HepG2 (cell line): ENCODE data around the gene LGALS16. TPM values are rescaled to one million over a fixed set of nuclear protein-coding genes. Genes with fewer than 3 reads are reported as not detected.
A peak's percentile ranks its signal among the peaks of the same experiment; 100 is the strongest.

Source experiments
- GABPB1 ChIP-seq: IDR thresholded peaks from 2 replicates; pipeline ENCODE4 v1.6.1; 2016; ENCODE audit warnings: mild to moderate bottlenecking, missing genetic modification reagents, moderate library complexity, missing compliant biosample characterization
- HMG20A ChIP-seq: IDR thresholded peaks from 2 replicates; pipeline ENCODE4 v1.6.1; 2016; ENCODE audit warnings: borderline replicate concordance
- NFKB2 ChIP-seq: sonication (generic); formaldehyde crosslinking; IDR thresholded peaks from 2 replicates; pipeline ENCODE4 v1.4.0; 2020; ENCODE audit warnings: missing genetic modification reagents, borderline replicate concordance
- TOPORS ChIP-seq: sonication (generic); formaldehyde crosslinking; IDR thresholded peaks from 2 replicates; pipeline ENCODE4 v1.8.0; 2023; ENCODE audit warnings: mild to moderate bottlenecking, missing genetic modification reagents
- ZBTB7A ChIP-seq: sonication (generic); formaldehyde crosslinking; IDR thresholded peaks from 2 replicates; pipeline ENCODE4 v1.8.0; 2022; ENCODE audit warnings: mild to moderate bottlenecking, missing genetic modification reagents
- ZFP36 ChIP-seq: fragments of 150-350 bp; IDR thresholded peaks from 2 replicates; pipeline ENCODE4 v1.6.1; 2018; ENCODE audit warnings: borderline replicate concordance, low read length, low read depth; ENCODE audit not compliant: partially characterized antibody
- ZNF30 ChIP-seq: sonication (generic); formaldehyde crosslinking; IDR thresholded peaks from 2 replicates; pipeline ENCODE4 v1.5.0; 2020; ENCODE audit warnings: mild to moderate bottlenecking, missing genetic modification reagents
- ZNF672 ChIP-seq: sonication (generic); formaldehyde crosslinking; IDR thresholded peaks from 2 replicates; pipeline ENCODE4 v1.8.1; 2022; ENCODE audit warnings: missing genetic modification reagents
- ZSCAN12 ChIP-seq: sonication (generic); formaldehyde crosslinking; IDR thresholded peaks from 2 replicates; pipeline ENCODE4 v1.9.0; 2021; ENCODE audit warnings: mild to moderate bottlenecking, missing genetic modification reagents
- polyA plus RNA-seq, 8 experiments: library from polyadenylated mRNA; depleted of rRNA in 3 of 8; stranded (reverse) in 7 of 8; unstranded in 1 of 8; fragments of >200 nt; fragmentation: Illumina TruSeq in 4 of 8; extraction: Trizol in 4 of 8; gene quantifications; 2 replicates each; pipeline versions ENCODE4 v1.2.1 to v1.2.3, GENCODE V29; 2011 to 2016; ENCODE audit warnings: low read depth in 4 of 8, missing spikeins in 1 of 8, mixed read lengths in 1 of 8; ENCODE audit not compliant: insufficient read depth in 1 of 8
- total RNA-seq, 5 experiments: library from RNA; depleted of rRNA; stranded (reverse); fragments of >200 nt; fragmentation: Illumina TruSeq; extraction: Trizol; gene quantifications; 2 replicates each; pipeline ENCODE4 v1.2.3, GENCODE V29; 2016; ENCODE audit warnings: low read depth in 1 of 5
- TF ChIP-seq, protein P1 (sequence below), 2 experiments: sonication (generic) in 1 of 2; formaldehyde crosslinking in 1 of 2; IDR thresholded peaks; 2 replicates each; pipeline versions ENCODE4 v1.6.1 to v1.9.0; 2014 to 2022; ENCODE audit warnings: antibody characterized with exemption in 1 of 2, borderline replicate concordance in 1 of 2, inconsistent platforms in 1 of 2, low read depth in 1 of 2, missing genetic modification reagents in 1 of 2
- TF ChIP-seq, protein P2 (sequence below), 2 experiments: sonication (generic) in 1 of 2; formaldehyde crosslinking in 1 of 2; IDR thresholded peaks; 2 replicates each; pipeline versions ENCODE4 v1.4.0 to v1.6.1; 2016 to 2020; ENCODE audit warnings: borderline replicate concordance in 1 of 2, low read depth in 1 of 2, mild to moderate bottlenecking in 1 of 2, missing genetic modification reagents in 1 of 2
- TF ChIP-seq, protein P3 (sequence below): sonication (generic); formaldehyde crosslinking; IDR thresholded peaks from 2 replicates; pipeline ENCODE4 v1.4.0; 2020; ENCODE audit warnings: mild to moderate bottlenecking, missing genetic modification reagents
- TF ChIP-seq, protein P4 (sequence below): sonication (generic); formaldehyde crosslinking; IDR thresholded peaks from 2 replicates; pipeline ENCODE4 v1.9.0; 2022; ENCODE audit warnings: missing genetic modification reagents, mild to moderate bottlenecking, borderline replicate concordance

Gene LGALS16
- total and polyA plus RNA-seq, 2 of the 13 experiments (the other 11 are each of a cell fraction or from before 2014, with no cell fraction given): not detected

DNA sequence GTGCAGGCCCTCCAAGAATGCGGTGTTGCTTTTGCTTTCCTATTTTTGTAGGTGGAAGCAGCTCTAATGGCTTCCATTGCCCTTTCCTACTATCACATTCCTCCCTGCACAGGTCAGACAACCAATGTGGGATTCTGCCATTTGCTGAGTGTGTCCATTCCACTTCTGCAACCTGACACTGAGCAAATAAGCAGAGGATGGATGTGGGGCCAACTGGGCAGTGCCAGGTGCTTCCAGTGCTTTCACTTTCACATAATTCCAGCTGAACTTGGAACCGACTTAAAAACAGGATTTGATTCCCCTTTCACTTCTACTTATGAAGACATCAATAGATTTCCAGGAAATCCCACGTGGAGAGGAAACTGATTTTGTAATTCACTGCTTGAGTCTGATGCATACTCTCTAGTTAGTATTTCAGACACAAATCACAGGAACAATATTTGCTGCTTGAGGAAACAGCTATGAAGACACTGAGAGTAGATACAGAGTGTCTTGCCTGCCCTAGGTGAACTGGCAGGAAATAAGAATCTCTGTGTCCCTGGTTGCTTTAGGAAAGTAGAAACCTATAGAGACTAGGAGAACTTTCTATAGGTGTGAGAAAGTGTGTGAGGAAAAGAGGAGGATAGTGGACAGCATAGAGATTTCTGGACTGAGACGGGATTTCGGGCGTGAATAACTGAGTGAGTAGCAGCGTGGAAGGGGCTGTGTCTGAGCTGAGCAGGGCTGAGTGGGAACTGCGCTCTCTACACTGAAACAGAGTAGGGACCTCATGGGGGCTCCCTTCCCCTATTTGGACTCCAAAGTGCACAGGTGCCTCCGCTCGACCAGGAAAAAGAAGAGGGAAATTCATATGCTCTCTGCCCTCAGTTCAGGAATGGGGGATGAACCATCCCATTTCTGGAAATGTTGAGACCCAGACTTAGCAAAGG lies 22.5 kb downstream of the LGALS16 start (continued):
- TF ChIP-seq, protein P1, sequence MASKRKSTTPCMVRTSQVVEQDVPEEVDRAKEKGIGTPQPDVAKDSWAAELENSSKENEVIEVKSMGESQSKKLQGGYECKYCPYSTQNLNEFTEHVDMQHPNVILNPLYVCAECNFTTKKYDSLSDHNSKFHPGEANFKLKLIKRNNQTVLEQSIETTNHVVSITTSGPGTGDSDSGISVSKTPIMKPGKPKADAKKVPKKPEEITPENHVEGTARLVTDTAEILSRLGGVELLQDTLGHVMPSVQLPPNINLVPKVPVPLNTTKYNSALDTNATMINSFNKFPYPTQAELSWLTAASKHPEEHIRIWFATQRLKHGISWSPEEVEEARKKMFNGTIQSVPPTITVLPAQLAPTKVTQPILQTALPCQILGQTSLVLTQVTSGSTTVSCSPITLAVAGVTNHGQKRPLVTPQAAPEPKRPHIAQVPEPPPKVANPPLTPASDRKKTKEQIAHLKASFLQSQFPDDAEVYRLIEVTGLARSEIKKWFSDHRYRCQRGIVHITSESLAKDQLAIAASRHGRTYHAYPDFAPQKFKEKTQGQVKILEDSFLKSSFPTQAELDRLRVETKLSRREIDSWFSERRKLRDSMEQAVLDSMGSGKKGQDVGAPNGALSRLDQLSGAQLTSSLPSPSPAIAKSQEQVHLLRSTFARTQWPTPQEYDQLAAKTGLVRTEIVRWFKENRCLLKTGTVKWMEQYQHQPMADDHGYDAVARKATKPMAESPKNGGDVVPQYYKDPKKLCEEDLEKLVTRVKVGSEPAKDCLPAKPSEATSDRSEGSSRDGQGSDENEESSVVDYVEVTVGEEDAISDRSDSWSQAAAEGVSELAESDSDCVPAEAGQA (IDR thresholded peaks at IDR 0.05; ENCODE audit: low read depth): no peak
- TF ChIP-seq, protein P1 (CRISPR knock-in tag; IDR thresholded peaks at IDR 0.05; ENCODE audit: borderline replicate concordance): no peak
- TF ChIP-seq NFKB2 (CRISPR knock-in tag) (no peak), ZNF30 (no peak), ZBTB7A (no peak), TOPORS (no peak), ZNF672 (no peak), ZFP36 (no peak), HMG20A (0 out of 2 replicates have a peak, but pooled peaks have one; percentile 37), ZSCAN12 (no peak), GABPB1 (no peak)
- TF ChIP-seq, protein P2, sequence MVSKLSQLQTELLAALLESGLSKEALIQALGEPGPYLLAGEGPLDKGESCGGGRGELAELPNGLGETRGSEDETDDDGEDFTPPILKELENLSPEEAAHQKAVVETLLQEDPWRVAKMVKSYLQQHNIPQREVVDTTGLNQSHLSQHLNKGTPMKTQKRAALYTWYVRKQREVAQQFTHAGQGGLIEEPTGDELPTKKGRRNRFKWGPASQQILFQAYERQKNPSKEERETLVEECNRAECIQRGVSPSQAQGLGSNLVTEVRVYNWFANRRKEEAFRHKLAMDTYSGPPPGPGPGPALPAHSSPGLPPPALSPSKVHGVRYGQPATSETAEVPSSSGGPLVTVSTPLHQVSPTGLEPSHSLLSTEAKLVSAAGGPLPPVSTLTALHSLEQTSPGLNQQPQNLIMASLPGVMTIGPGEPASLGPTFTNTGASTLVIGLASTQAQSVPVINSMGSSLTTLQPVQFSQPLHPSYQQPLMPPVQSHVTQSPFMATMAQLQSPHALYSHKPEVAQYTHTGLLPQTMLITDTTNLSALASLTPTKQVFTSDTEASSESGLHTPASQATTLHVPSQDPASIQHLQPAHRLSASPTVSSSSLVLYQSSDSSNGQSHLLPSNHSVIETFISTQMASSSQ (IDR thresholded peaks at IDR 0.05; ENCODE audit: low read depth): no peak
- TF ChIP-seq, protein P2 (CRISPR knock-in tag; IDR thresholded peaks at IDR 0.05; ENCODE audit: borderline replicate concordance): no peak
- TF ChIP-seq, protein P3, sequence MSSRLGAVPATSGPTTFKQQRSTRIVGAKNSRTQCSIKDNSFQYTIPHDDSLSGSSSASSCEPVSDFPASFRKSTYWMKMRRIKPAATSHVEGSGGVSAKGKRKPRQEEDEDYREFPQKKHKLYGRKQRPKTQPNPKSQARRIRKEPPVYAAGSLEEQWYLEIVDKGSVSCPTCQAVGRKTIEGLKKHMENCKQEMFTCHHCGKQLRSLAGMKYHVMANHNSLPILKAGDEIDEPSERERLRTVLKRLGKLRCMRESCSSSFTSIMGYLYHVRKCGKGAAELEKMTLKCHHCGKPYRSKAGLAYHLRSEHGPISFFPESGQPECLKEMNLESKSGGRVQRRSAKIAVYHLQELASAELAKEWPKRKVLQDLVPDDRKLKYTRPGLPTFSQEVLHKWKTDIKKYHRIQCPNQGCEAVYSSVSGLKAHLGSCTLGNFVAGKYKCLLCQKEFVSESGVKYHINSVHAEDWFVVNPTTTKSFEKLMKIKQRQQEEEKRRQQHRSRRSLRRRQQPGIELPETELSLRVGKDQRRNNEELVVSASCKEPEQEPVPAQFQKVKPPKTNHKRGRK (CRISPR knock-in tag): no peak
- TF ChIP-seq, protein P4, sequence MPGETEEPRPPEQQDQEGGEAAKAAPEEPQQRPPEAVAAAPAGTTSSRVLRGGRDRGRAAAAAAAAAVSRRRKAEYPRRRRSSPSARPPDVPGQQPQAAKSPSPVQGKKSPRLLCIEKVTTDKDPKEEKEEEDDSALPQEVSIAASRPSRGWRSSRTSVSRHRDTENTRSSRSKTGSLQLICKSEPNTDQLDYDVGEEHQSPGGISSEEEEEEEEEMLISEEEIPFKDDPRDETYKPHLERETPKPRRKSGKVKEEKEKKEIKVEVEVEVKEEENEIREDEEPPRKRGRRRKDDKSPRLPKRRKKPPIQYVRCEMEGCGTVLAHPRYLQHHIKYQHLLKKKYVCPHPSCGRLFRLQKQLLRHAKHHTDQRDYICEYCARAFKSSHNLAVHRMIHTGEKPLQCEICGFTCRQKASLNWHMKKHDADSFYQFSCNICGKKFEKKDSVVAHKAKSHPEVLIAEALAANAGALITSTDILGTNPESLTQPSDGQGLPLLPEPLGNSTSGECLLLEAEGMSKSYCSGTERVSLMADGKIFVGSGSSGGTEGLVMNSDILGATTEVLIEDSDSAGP (CRISPR knock-in tag): no peak
